Lung (tissue), 12 donors: ENCODE results near the gene PERCC1. TPM values are rescaled to one million over a fixed set of nuclear protein-coding genes. Genes with fewer than 3 reads are reported as not detected.
A peak's percentile ranks its signal among the peaks of the same experiment; 100 is the strongest.

Source experiments
- ATAC-seq: fragments of 200-7000 bp; cut with Tn5 transposase; one replicate; pipeline ENCODE4 v1.9.1; 2020; ENCODE audit warnings: moderate number of reproducible peaks; ENCODE audit not compliant: insufficient read depth, low FRiP score
- DNase-seq, 3 donors: peaks; one replicate each; pipeline ENCODE4 v3.0.0-alpha.2; 2013 to 2017
- H3K27ac ChIP-seq, 2 donors: one replicate each; pipeline ENCODE4 v1.5.1; 2013; ENCODE audit warnings: mild to moderate bottlenecking in 2 of 2, moderate library complexity in 2 of 2, control low read depth in 1 of 2, inconsistent platforms in 1 of 2, low read depth in 1 of 2, low read length in 1 of 2
- H3K27me3 ChIP-seq, 3 donors: one replicate each; pipeline ENCODE4 v1.5.1; 2013; ENCODE audit warnings: low read length in 2 of 3; ENCODE audit not compliant: control insufficient read depth in 3 of 3, insufficient read depth in 3 of 3
- H3K36me3 ChIP-seq, 4 donors: one replicate each; pipeline ENCODE4 v1.5.1; 2013; ENCODE audit warnings: low read length in 4 of 4, mild to moderate bottlenecking in 1 of 4, moderate library complexity in 1 of 4; ENCODE audit not compliant: control insufficient read depth in 4 of 4, insufficient read depth in 4 of 4
- H3K4me1 ChIP-seq, 5 donors: one replicate each; pipeline ENCODE4 v1.5.1; 2013; ENCODE audit warnings: low read length in 5 of 5, mild to moderate bottlenecking in 2 of 5, moderate library complexity in 1 of 5; ENCODE audit not compliant: control insufficient read depth in 5 of 5, insufficient read depth in 5 of 5
- H3K4me3 ChIP-seq: one replicate; pipeline ENCODE4 v1.5.1; 2013; ENCODE audit warnings: mild to moderate bottlenecking, control low read depth, moderate library complexity
- H3K9ac ChIP-seq, 2 donors: one replicate each; pipeline ENCODE4 v1.5.1; 2013; ENCODE audit warnings: low read length in 2 of 2, control low read depth in 1 of 2; ENCODE audit not compliant: insufficient read depth in 1 of 2
- H3K9me3 ChIP-seq, 4 donors: one replicate each; pipeline ENCODE4 v1.5.1; 2013; ENCODE audit warnings: low read length in 3 of 4, mild to moderate bottlenecking in 1 of 4, moderate library complexity in 1 of 4; ENCODE audit not compliant: control insufficient read depth in 4 of 4, insufficient read depth in 3 of 4
- CTCF ChIP-seq: IDR thresholded peaks from 2 replicates; pipeline ENCODE4 v1.5.1; 2012; ENCODE audit warnings: mild to moderate bottlenecking; ENCODE audit errors: control extremely low read depth, extremely low read depth
- WGBS, 2 donors: extraction: QIAGEN DNeasy Blood & Tissue Kit; methylation state at CpG; one replicate each; pipeline ENCODE4 v1.1.7; 2013; 5-methylcytosine and 5-hydroxymethylcytosine counted together
- polyA plus RNA-seq, 2 donors: library from polyadenylated mRNA; stranded (reverse); fragments of 200-250 nt; gene quantifications; one replicate each; pipeline ENCODE4 v1.2.1, GENCODE V29; 2013
- total RNA-seq, 2 donors: library from RNA; depleted of rRNA in 1 of 2; stranded (reverse); fragments of >200 nt in 1 of 2; gene quantifications; one replicate each; pipeline ENCODE4 v1.2.1, GENCODE V29; 2014 to 2021
- donor health status: control.
- donor health status: control.
- donor health status: Bipolar disorder and iron deficiency.
- donor health status: healthy.
- donor health status: DM: yes; HTN: yes; CAD: no.

Gene PERCC1
- total and polyA plus RNA-seq, 4 donors = 0.12 to 0.57 (median 0.46) TPM; not detected in 1

GRCh38 chr16:1472974-1473373 lies 42.1 kb downstream of the PERCC1 start:
- DNase-seq = no peak
- no peak for TF ChIP-seq CTCF
- Histone ChIP-seq H3K27ac (no peak overlapping the region), H3K36me3 (peaks cover 0 to 2% (median 0%) of the 10 kb centered on the region in 4 donors), H3K4me3 (no peak overlapping the region), H3K27me3 (no peaks in the 10 kb centered on the region), H3K4me1 (peaks cover 0 to 20% (median 4%) of the 10 kb centered on the region in 5 donors), H3K9ac (no peak overlapping the region), H3K9me3 (no peaks in the 10 kb centered on the region)
- ATAC-seq = no peak
- WGBS, 2 donors = 69 to 72% methylated on average over 3 of the region's 3 CpGs

- no peak for TF ChIP-seq CTCF
- no peaks in the 10 kb centered on the region for H3K9me3 ChIP-seq
- peak overlapping the region; percentile 96 for H3K4me3 ChIP-seq
- no peaks in the 10 kb centered on the region for H3K27me3 ChIP-seq
- peaks cover 0 to 2% (median 0%) of the 10 kb centered on the region in 4 donors for H3K36me3 ChIP-seq
- no peak for ATAC-seq
- peak overlapping the region; percentile 61 to 88 for H3K9ac ChIP-seq
- DNase-seq = no peak
- peak overlapping the region; percentile 89 to 91 for H3K27ac ChIP-seq
- H3K4me1 ChIP-seq = peaks cover 0 to 20% (median 4%) of the 10 kb centered on the region in 5 donors
- WGBS, 2 donors = 9 to 12% methylated on average over 38 to 57 of the region's 57 CpGs
These were observed 43.4 kb downstream of the PERCC1 start for GRCh38 chr16:1474082-1474795.

- Histone ChIP-seq H3K4me3 (peak within 1 kb of the TSS; percentile 96), H3K9ac (peak within 1 kb of the TSS; percentile 61 to 88), H3K4me1 (peaks cover 0 to 20% (median 4%) of the 10 kb centered on the region in 5 donors), H3K27me3 (no peaks in the 10 kb centered on the region), H3K36me3 (peaks cover 0 to 2% (median 0%) of the 10 kb centered on the region in 4 donors), H3K9me3 (no peaks in the 10 kb centered on the region), H3K27ac (peak within 1 kb of the TSS; percentile 89 to 91)
- 0 to 1% methylated on average over 73 to 99 of the region's 99 CpGs for WGBS, 2 donors
- DNase-seq (peak; percentile 82 to 93 (median 87)), ATAC-seq (peak; percentile 92)
- no peak for TF ChIP-seq CTCF
These were observed 44.1 kb downstream of the PERCC1 start, which contains the start of gene CLCN7 for GRCh38 chr16:1474796-1475551. TSS of gene CLCN7 (minus strand) at chr16:1475028. CDS start at chr16:1474974, 54 bp downstream.
